ENCODE results near the gene BCL2A1.
"Not testable (repeated sequence)": the region's sequence is repeated elsewhere in the genome, so short reads cannot be mapped to it uniquely, and the experiment has no call there.

The BCL2A1 gene

DNA sequence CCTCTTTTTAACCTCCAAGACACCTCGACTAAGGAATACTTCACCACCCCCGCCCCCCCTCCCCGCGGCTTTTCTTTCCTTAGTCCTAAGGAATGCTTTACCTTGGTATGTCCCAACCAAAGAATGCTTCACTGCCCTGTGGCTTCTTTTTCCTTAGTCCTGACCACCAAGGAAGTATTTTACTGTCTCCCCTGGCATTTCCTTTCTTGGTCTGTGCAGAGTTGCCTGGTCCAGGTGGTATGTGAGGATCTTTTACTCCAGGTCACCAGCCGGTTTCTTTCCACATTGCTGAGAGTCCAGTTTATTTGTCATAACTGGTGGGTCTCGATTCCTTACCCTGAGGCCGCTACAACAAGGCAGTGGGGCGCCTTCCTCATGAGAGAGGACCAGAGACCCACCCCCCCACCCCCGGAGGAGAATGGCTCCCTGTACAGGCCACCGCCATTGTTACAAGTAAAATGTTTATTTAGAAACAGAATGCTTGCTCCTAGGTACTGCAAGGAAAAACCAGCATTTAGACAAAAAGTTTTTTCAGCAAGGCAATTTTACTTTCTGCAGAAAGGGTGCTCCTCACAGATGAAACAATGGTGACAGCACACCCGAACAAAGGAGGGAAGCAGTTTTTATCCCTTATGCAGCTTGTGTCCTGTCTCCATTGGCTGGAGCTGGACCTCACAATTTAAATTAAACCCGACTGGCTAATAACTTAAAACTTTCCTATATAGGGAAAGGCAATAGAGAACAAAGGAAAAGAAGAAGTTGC is 51.1 kb downstream of the BCL2A1 start:
- no peak for DNase-seq

DNA sequence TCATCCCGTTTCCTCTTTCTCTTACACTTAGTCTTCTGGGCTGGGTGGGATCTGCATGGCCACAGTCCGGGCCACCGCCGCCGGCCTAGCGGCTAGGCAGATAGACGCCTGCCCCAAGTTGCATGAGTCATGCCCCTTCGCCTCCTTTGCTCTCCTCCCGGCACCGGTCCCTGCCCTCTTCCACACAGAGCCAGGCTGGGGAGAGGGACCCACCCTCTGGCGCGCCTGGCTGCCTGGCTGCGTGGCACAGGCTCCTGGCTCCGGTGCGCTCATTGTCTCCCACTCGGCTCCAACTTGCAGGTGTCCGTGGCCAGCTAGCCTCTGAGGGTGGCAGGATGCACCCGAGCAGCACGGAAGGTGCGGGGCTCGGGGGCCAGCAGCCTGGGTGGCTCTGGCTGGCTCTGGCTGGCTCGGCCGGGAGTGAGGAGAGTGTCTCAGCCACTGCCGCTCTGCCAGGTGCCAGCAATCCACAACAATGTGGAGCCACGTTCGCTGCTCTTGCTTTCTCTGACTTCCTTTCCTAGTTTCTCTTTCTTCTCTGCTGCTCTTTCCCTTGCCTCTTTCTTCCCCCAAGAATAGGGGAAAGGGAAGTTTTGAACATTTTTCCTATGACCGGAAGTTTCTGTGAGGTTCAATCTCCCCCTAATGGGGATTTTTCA is 51.8 kb downstream of the BCL2A1 start:
- no peak for DNase-seq

DNA sequence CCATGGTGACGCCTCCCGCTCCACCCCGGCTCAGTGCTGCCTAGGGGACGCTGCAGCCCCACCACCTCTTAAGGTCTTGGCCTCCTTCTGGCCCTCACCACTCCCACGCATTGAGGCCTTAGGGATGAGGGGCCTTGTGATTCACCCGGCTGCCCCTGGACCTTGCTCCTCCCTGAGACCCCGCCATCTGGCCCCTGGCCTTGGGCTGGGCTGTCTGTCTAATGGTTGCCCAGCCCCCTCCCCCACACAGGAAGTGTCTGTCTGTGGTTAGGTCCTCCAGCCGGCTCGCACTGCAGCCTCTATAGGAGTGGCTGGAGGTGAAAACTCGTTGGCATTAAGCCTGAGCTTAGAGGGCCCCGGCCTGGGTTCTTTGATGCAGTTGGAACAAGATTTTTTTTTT is 52.7 kb downstream of the BCL2A1 start:
- no peak for DNase-seq

DNA sequence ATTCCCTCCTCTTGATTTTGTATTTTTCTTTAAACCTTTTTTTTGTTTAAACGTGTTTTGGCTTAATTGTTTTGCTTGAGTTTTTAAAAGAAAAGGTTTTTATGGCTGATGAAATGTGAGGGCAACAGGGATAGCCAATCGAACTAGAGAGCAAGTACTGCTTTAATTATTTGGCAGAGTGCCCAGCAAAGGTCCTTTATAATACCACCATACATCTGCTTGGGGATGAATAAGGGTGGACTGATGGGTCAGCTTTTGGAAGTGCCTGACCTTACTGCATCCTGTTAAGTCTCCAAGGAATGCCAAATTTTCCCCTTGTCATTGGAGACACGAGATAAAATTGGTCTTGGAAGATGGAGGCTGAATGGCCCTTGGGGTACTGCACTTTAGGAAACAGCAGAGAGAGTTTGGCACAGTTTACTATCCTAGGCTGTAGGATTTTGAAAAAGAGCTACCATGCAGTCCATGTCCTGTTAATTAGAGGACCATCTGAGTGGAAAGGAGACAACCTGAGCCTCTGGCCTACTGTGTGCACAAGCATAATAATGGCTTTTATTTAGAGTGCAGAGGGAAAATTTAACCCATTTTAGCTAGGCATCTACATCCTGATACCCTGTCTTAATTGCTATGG is 54.4 kb downstream of the BCL2A1 start:
- no peak for DNase-seq

DNA sequence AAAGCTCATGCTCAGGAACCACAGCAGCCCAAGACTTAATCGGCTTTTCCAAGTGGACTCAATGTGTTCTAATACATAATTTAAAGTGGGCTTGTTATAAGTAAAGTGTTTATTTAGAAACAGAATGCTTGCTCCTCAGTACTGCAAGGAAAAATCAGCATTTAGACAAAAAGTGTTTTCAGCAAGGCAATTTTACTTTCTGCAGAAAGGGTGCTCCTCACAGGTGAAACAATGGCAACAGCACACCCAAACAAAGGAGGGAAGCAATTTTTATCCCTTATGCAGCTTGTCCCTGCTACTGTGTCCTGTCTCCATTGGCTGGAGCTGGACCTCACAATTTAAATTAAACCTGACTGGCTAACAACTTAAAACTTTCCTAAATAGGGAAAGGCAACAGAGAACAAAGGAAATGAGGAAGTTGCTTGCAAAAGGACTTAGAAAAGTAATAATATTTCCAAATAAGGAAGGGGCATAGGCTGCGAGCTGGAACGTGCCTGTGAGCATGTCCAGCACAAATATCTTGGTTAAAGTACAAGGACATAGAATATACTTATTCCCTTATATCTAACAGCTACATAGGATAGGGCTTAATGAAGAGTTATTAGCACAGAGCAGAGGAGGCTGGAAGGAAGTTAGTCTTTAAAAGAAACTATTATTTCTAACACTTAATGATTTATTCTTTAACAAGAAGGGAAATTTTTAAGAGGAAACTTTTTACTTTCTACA is 55.1 kb downstream of the BCL2A1 start:
- not testable (repeated sequence) for DNase-seq

DNA sequence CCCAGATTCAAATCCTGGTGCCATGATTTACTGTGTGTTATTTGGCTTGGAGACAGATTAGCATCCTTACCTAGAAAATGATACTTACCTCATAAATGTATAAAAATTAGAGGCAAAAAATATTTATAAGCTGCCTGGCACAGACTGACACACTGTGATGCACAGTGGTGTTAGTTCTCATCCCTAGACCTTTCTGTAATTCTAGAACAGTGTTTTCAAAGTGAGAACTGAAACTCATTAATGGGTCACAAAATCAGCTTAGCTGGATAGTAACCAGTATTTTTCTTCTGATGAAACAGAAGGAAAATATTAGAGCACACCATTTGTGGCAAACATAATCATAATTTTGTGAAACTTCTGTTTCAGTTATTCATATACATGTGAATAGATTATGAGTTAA is 56.3 kb downstream of the BCL2A1 start:
- no peak for DNase-seq

Data from SIG-M5 (cell line).